GM10847 (cell line): ENCODE results near the gene ABTB1.

ENCODE experiments used
- POLR2A ChIP-seq: IDR thresholded peaks from 2 replicates; pipeline ENCODE4 v1.6.1; 2011; ENCODE audit not compliant: insufficient read length; ENCODE audit errors: extremely low read depth

Gene ABTB1

GRCh38 chr3:127712461-127712860, 39.7 kb downstream of the ABTB1 start:
- TF ChIP-seq POLR2A: no peak

- TF ChIP-seq POLR2A: no peak
These were observed 40.4 kb downstream of the ABTB1 start for GRCh38 chr3:127712881-127713771.

- no peak for TF ChIP-seq POLR2A
These were observed 41.4 kb downstream of the ABTB1 start for GRCh38 chr3:127714125-127714571.

GRCh38 chr3:127714866-127715265, 42.1 kb downstream of the ABTB1 start:
- TF ChIP-seq POLR2A: no peak

GRCh38 chr3:127715532-127715931, 42.8 kb downstream of the ABTB1 start:
- no peak for TF ChIP-seq POLR2A

- TF ChIP-seq POLR2A: no peak
These were observed 43.6 kb downstream of the ABTB1 start for GRCh38 chr3:127716384-127716783.

GRCh38 chr3:127717357-127718244, 44.8 kb downstream of the ABTB1 start:
- no peak for TF ChIP-seq POLR2A

- TF ChIP-seq POLR2A: no peak
These were observed 45.6 kb downstream of the ABTB1 start for GRCh38 chr3:127718245-127718915.

- TF ChIP-seq POLR2A: no peak
These were observed 46.2 kb downstream of the ABTB1 start for GRCh38 chr3:127718916-127719290.

- no peak for TF ChIP-seq POLR2A
These were observed 46.6 kb downstream of the ABTB1 start for GRCh38 chr3:127719369-127719768.

GRCh38 chr3:127720161-127720823, 47.5 kb downstream of the ABTB1 start:
- TF ChIP-seq POLR2A: no peak

- no peak for TF ChIP-seq POLR2A
These were observed 48.5 kb downstream of the ABTB1 start for GRCh38 chr3:127720985-127721935.

GRCh38 chr3:127722091-127722784, 49.5 kb downstream of the ABTB1 start:
- TF ChIP-seq POLR2A: no peak

- no peak for TF ChIP-seq POLR2A
These were observed 50.3 kb downstream of the ABTB1 start for GRCh38 chr3:127723011-127723567.
